Astrocyte (in vitro differentiated cells and primary cell): ENCODE measurements around the gene RC3H1. TPM values are rescaled to one million over a fixed set of nuclear protein-coding genes. Genes with fewer than 3 reads are reported as not detected.

Source experiments
- DNase-seq: peaks from one replicate; pipeline ENCODE4 v3.0.0-alpha.2; 2010; ENCODE audit warnings: low read depth
- FAIRE-seq: peaks from 2 replicates; lab custom pipeline; 2011; peaks lifted over from hg19 to GRCh38; lab: Jason Lieb, UNC
- H2AFZ ChIP-seq: 2 replicates; pipeline ENCODE4 v1.6.0; 2012; ENCODE audit warnings: low read depth, low read length, inconsistent platforms
- H3K27ac ChIP-seq: 2 replicates; pipeline ENCODE4 v1.5.1; 2011; ENCODE audit warnings: low read depth, low read length, inconsistent platforms
- H3K27me3 ChIP-seq: 2 replicates; pipeline ENCODE4 v1.6.0; 2011; ENCODE audit warnings: low read length, inconsistent platforms; ENCODE audit not compliant: insufficient read depth
- H3K36me3 ChIP-seq: 2 replicates; pipeline ENCODE4 v1.5.1; 2011; ENCODE audit warnings: low read length, inconsistent platforms; ENCODE audit not compliant: insufficient read depth
- H3K4me1 ChIP-seq: 2 replicates; pipeline ENCODE4 v1.5.1; 2011; ENCODE audit warnings: low read length, inconsistent platforms; ENCODE audit not compliant: insufficient read depth
- H3K4me2 ChIP-seq: 2 replicates; pipeline ENCODE4 v1.6.0; 2012; ENCODE audit warnings: low read length, inconsistent platforms
- H3K4me3 ChIP-seq: 2 replicates; pipeline ENCODE4 v1.5.1; 2011; ENCODE audit warnings: low read depth, mild to moderate bottlenecking, low read length, inconsistent platforms; ENCODE audit not compliant: insufficient read depth
- H3K79me2 ChIP-seq: 2 replicates; pipeline ENCODE4 v1.6.0; 2012; ENCODE audit warnings: mild to moderate bottlenecking, low read length, inconsistent platforms; ENCODE audit not compliant: insufficient read depth
- H3K9ac ChIP-seq: 2 replicates; pipeline ENCODE4 v1.6.0; 2012; ENCODE audit warnings: mild to moderate bottlenecking, low read length, inconsistent platforms
- H3K9me3 ChIP-seq: 2 replicates; pipeline ENCODE4 v1.5.1; 2012; ENCODE audit warnings: low read depth, mild to moderate bottlenecking, low read length, inconsistent platforms; ENCODE audit not compliant: insufficient read depth
- H4K20me1 ChIP-seq: 2 replicates; pipeline ENCODE4 v1.6.0; 2012; ENCODE audit warnings: low read length, inconsistent platforms; ENCODE audit not compliant: insufficient read depth
- H3K27ac Mint-ChIP-seq: one replicate; pipeline ENCODE4 v1.8.0; 2021; ENCODE audit warnings: mild to moderate bottlenecking, mixed read lengths; ENCODE audit not compliant: unreplicated experiment
- H3K27me3 Mint-ChIP-seq: one replicate; pipeline ENCODE4 v1.8.0; 2021; ENCODE audit warnings: low read depth, mixed read lengths; ENCODE audit not compliant: unreplicated experiment
- H3K36me3 Mint-ChIP-seq: one replicate; pipeline ENCODE4 v1.8.0; 2021; ENCODE audit warnings: low read depth, mixed read lengths; ENCODE audit not compliant: unreplicated experiment
- H3K4me1 Mint-ChIP-seq: one replicate; pipeline ENCODE4 v1.8.0; 2021; ENCODE audit warnings: low read depth, mixed read lengths; ENCODE audit not compliant: unreplicated experiment
- H3K4me3 Mint-ChIP-seq: one replicate; pipeline ENCODE4 v1.8.0; 2021; ENCODE audit warnings: mild to moderate bottlenecking, moderate library complexity, mixed read lengths; ENCODE audit not compliant: unreplicated experiment
- H3K9me3 Mint-ChIP-seq: one replicate; pipeline ENCODE4 v1.8.0; 2021; ENCODE audit warnings: mild to moderate bottlenecking, mixed read lengths; ENCODE audit not compliant: unreplicated experiment
- EZH2 ChIP-seq: IDR thresholded peaks from 2 replicates; pipeline ENCODE4 v1.6.1; 2012; ENCODE audit warnings: mild to moderate bottlenecking, low read length, inconsistent platforms; ENCODE audit not compliant: insufficient read depth
- total RNA-seq: library from RNA; stranded (reverse); gene quantifications from 2 replicates; pipeline ENCODE4 v1.2.1, GENCODE V29; 2021
- TF ChIP-seq, protein P1 (sequence below): IDR thresholded peaks from 2 replicates; pipeline ENCODE4 v1.5.1; 2011; ENCODE audit warnings: low read depth, mild to moderate bottlenecking, inconsistent platforms, low read length, moderate library complexity; ENCODE audit not compliant: insufficient read depth

RC3H1 gene
- total RNA-seq, 1 donor from 2014 or later: 38.1 TPM

- DNase-seq (peak; percentile 45), FAIRE-seq (no peak)
- Mint-ChIP-seq H3K27ac (no peak overlapping the region), H3K36me3 (peaks cover 5% of the 10 kb centered on the region), H3K4me3 (peak overlapping the region; percentile 25), H3K9me3 (no peaks in the 10 kb centered on the region), H3K27me3 (no peaks in the 10 kb centered on the region), H3K4me1 (peaks cover 31% of the 10 kb centered on the region)
- Histone ChIP-seq H4K20me1 (peaks cover 92% of the 10 kb centered on the region), H3K36me3 (peaks cover under 1% of the 10 kb centered on the region), H3K9ac (no peak overlapping the region), H3K27me3 (no peaks in the 10 kb centered on the region), H3K27ac (no peak overlapping the region), H3K9me3 (no peaks in the 10 kb centered on the region), H3K4me1 (no peaks in the 10 kb centered on the region), H3K4me3 (no peak overlapping the region), H2AFZ (no peak overlapping the region), H3K4me2 (no peak overlapping the region), H3K79me2 (peaks cover 97% of the 10 kb centered on the region)
- TF ChIP-seq, protein P1, sequence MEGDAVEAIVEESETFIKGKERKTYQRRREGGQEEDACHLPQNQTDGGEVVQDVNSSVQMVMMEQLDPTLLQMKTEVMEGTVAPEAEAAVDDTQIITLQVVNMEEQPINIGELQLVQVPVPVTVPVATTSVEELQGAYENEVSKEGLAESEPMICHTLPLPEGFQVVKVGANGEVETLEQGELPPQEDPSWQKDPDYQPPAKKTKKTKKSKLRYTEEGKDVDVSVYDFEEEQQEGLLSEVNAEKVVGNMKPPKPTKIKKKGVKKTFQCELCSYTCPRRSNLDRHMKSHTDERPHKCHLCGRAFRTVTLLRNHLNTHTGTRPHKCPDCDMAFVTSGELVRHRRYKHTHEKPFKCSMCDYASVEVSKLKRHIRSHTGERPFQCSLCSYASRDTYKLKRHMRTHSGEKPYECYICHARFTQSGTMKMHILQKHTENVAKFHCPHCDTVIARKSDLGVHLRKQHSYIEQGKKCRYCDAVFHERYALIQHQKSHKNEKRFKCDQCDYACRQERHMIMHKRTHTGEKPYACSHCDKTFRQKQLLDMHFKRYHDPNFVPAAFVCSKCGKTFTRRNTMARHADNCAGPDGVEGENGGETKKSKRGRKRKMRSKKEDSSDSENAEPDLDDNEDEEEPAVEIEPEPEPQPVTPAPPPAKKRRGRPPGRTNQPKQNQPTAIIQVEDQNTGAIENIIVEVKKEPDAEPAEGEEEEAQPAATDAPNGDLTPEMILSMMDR: no peak
- no peak for TF ChIP-seq EZH2
These were observed 21.8 kb downstream of the RC3H1 start for GRCh38 chr1:174000371-174000770.

DNA sequence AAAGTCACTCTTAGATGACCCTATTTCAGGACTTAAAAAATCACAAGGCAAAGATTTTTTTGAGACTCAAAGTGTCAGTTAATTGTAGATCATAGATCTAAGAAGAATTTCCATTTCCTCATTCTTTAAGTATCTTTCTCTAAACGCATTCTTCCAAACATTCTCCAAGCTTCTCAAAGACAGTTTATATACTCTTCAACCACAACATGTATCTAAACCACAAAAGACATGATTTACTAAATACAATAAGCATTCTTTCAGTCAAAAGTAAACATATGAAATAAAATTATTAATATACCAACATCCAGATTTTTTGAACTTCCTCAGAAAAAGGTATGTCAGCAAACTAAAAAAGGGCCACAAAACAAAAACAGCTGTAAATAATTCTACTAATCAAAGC is 24.4 kb downstream of the RC3H1 start:
- H3K4me3 ChIP-seq: no peak overlapping the region
- Mint-ChIP-seq H3K4me1 (peaks cover 28% of the 10 kb centered on the region), H3K27ac (peak overlapping the region; percentile 80), H3K27me3 (no peaks in the 10 kb centered on the region), H3K4me3 (no peak overlapping the region), H3K9me3 (no peaks in the 10 kb centered on the region), H3K36me3 (peaks cover 5% of the 10 kb centered on the region)
- TF ChIP-seq EZH2: no peak
- TF ChIP-seq, protein P1: no peak
- peaks cover 95% of the 10 kb centered on the region for H3K79me2 ChIP-seq
- no peaks in the 10 kb centered on the region for H3K27me3 ChIP-seq
- peak; percentile 51 for DNase-seq
- H3K9ac ChIP-seq: no peak overlapping the region
- H3K4me1 ChIP-seq: no peaks in the 10 kb centered on the region
- no peak overlapping the region for H3K4me2 ChIP-seq
- no peak overlapping the region for H3K27ac ChIP-seq
- H3K9me3 ChIP-seq: no peaks in the 10 kb centered on the region
- no peak overlapping the region for H2AFZ ChIP-seq
- FAIRE-seq: peak; percentile 50
- peaks cover 1% of the 10 kb centered on the region for H3K36me3 ChIP-seq
- peaks cover 80% of the 10 kb centered on the region for H4K20me1 ChIP-seq

DNA sequence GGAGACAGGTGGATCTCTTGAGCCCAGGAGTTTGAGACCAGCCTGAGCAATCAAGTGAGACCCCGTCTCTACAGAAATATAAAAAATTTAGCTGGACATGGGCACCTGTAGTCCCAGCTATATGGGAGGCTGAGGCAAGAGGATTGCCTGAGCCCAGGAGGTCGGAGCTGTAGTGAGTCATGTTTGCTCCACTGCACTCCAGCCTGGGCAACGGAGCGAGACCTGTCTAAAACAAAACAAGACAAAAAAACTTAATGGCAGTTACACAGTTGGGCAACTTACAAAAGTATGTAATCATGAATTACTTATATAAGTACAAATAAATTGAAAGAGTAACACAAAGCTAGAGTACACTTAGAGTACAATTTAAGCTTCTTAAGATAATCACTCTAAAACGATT is 25.2 kb downstream of the RC3H1 start:
- Mint-ChIP-seq H3K36me3 (peaks cover 2% of the 10 kb centered on the region), H3K4me3 (no peak overlapping the region), H3K9me3 (no peaks in the 10 kb centered on the region), H3K27ac (no peak overlapping the region), H3K4me1 (peaks cover 26% of the 10 kb centered on the region), H3K27me3 (no peaks in the 10 kb centered on the region)
- Histone ChIP-seq H3K4me1 (no peaks in the 10 kb centered on the region), H3K9me3 (no peaks in the 10 kb centered on the region), H3K36me3 (peaks cover 4% of the 10 kb centered on the region), H3K79me2 (peaks cover 92% of the 10 kb centered on the region), H3K27ac (no peak overlapping the region), H2AFZ (no peak overlapping the region), H3K27me3 (no peaks in the 10 kb centered on the region), H3K4me2 (no peak overlapping the region), H3K9ac (no peak overlapping the region), H4K20me1 (peaks cover 79% of the 10 kb centered on the region), H3K4me3 (no peak overlapping the region)
- FAIRE-seq: no peak
- TF ChIP-seq, protein P1: no peak
- TF ChIP-seq EZH2: no peak
- no peak for DNase-seq
